HG03097 (cell line): Measurements from ENCODE around the gene FBXO8.

Source experiments
- ATAC-seq: cut with Tn5 transposase; IDR thresholded peaks from one replicate; pipeline ENCODE4 v1.9.1; 2021; ENCODE audit not compliant: unreplicated experiment, low FRiP score

The FBXO8 gene

DNA sequence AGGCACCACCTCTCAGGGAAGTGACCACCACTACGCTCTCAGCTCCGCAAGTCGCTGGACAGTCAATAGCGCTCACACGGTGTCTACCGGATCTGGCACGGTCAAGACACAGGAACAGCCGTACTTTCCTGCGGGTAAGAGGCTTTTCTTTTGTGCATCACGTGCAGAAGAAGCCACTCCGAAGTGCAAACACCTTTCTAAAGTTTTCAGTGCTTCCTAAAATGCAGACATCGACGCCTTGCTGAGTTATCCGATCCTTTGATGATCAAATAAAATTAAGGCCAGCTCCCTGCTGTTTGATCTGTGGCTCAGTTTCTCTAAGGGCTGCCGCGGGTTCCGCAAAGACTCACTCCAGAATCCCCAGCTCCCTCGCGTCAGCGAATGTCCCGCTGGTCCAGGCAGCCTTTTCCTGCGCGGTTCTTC lies 71.8 kb downstream of the FBXO8 start:
- no peak for ATAC-seq

DNA sequence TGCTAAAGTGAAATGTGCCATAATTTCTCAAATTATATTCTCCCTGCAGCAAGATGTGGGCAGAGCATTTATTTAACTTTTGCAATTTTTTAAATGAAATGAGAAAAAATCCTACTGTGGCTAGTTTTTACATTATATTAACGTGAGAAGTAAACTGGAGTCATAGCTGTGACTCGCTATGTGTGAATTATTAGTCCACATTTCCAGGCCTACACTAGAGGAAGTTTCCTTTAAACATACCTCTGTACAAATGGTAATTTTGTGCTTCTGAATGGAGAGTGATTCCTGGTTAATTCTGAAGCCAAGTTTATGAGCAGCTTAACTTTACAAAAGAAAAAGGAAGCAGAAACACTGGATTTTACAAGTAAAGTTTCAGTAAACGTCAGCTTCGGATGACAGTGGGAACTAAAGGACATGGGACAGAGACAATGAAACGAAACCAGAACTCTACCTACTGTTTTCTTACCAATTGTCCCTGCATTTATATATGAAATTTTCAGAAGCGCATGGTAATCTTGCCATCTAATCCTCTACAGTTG lies 72.4 kb downstream of the FBXO8 start:
- no peak for ATAC-seq

- no peak for ATAC-seq
These were observed 73.1 kb downstream of the FBXO8 start for GRCh38 chr4:174210354-174210753.

GRCh38 chr4:174209341-174209740 lies 74.1 kb downstream of the FBXO8 start:
- no peak for ATAC-seq

DNA sequence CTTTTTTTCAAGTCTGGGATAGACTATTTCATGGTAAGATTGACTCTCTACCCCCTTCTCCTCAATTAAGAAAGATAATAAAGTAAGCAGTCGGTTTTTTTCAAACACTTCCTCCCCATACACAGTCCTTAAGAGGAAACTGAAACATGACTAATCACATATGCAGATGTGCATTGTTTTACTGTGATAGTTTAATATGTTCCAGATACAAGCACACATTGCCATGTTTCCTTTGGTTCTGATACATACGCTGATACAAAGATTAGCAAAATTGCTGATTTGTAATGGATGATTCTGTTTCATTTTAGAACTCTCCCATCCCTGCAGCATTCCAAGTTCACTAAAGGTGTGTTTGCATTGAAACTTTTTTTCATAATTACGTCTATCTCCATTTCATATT lies 76.1 kb downstream of the FBXO8 start:
- no peak for ATAC-seq

DNA sequence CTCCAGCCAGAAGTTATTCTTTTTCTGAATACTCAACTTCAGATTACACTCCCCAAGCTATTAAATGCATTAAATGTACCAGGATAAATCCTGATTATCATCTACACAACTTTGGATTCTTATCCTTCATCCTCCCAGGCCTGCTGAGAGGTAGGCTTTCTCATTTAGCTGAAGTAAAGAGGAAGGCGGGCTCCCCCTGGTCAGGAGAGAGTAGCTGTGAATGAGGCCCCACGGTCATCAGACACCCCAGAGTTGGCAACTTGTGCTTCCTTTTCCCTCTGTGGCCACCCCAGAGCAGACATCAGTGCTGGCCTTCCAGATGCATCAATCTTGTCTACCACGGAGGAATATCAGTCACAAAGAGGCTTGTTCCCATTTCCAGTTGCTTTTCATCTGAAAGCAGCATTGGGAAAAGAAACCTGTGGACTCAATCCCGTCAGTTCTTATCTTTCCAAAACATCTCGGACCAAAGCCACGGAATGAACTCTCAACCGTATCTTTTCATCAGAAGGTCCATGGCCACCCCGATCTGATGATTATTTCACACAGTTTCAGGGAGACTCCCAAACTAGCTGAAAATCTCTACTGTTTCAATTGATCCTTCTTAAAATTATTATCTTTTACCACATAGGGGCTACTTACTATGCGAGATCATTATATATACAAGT lies 79.2 kb downstream of the FBXO8 start:
- no peak for ATAC-seq

DNA sequence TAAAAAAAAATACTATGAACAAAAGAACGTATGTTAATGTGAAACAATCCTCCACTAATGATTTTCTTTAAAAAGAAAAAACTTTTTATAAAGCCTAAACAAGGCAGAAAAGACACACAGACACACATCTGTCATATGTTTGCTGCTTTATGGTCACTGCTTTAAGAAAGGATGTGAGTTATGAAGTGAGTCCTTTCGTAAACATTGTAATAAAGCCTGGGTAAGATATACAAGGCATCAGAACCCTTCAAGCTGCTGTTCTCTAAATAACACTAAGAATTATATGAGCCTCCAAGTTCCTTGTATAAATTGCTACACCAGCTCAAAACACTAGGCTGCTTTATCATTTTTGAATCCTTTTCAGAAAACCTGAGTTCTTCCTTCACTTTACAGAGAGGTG lies 81.6 kb downstream of the FBXO8 start:
- no peak for ATAC-seq

DNA sequence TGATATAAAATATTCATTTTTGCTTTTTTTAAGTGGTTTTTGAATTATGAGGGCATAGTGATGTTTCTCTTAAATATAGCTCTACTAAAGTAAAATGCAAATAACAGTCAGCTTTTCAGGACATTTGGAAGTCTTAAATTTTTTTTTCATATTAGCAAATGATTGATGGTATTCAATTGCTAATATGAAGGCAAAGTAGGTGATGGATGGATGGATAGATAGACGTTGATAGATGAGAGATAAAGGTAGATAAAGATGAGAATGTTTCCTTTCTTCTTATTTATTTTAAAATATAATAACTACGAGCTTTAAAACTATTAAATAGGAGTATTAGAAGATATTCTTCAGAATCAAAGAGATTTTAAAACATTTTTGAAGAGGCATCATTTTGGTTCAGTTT lies 83.7 kb downstream of the FBXO8 start:
- no peak for ATAC-seq

- ATAC-seq = no peak
These were observed 84.6 kb downstream of the FBXO8 start for GRCh38 chr4:174198828-174199227.

DNA sequence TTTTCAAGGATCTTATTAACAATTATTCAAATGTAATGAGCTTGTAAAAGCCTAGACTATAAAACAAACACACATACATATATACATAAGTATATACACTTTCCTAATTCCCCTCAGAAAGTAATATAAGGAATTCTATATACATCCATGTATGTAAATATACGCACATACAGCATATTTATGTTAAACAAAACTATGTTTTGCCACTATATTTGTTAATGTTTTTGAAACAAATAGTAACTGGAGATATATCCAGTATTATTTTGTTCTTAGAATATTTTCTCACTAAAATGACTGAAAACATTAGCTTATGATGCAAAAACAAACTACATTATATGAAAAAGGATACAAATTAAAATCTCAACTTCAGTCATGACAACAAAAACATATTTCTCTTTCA lies 85.1 kb downstream of the FBXO8 start:
- ATAC-seq = no peak

DNA sequence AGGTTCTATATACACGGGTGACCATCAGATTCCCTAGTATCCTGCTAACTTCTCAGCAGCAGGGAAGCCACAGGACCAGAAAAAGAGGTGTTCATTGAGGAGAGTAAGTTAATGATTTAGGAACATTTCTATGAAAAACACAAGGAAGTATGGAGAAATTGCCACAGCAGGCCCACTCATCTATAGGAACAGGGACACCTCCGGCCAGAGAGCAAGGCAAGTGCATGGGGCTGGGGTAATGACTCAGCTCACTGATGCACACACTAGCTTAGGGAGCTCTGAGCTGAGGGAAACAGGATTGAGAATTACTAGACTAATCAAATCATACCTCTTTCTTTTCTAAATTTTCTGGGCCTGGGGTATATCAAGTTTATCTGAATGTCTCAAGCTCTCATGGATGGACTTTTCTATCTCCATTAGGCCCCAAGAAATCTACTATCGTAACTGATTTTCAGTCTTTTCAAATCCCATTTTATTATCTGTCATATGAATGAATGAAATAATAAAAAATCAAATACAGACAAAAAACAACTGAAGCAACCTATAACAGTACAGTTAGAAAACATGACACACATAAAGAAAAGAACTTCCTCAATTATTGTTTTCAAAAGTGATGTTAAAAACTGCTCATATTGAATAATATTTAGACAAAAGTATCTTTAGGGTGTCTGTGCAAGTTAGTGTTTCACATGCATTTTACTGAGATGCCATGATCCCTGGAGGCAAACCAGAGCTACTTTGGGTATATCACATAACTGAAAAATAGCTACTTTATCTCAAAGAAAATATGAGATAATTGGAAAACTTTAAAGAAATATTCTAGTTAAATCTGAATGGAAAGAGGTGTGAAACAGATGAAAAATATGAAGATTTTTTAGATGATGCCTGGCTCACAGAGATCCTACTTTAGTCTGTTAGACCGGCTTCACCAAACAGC lies 89.8 kb downstream of the FBXO8 start:
- no peak for ATAC-seq

- no peak for ATAC-seq
These were observed 90.5 kb downstream of the FBXO8 start for GRCh38 chr4:174192943-174193342.

DNA sequence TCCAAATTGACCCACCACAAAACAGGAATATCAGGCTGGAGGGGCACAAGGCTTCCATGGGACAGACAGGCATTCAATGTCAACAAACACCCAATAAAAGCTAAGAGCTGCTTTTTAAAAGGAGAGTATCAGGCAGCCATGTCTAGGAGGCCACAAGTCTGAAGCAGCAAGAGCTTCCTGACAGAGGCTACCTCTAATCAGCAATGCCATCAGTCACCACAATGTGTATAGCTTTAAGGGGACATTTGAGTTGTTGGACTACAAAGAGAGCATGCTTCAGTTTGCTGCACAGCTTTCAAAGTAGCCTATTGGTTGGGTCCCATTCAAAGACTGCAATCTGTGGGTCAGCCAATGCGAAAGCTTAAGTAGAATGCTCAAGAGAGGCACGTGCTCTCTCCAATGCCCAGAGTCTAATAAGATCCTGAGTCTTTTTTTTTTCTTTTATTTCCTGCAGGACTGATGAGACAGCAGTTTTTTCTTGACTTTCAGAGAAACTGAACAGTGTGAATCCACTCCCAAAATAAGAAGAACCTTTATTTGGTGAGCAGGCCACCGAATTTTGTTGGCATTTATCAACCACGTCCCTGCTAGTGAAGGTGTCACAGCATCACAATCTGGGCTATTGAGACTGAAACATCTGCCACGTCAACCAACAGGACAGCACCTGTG lies 92.5 kb downstream of the FBXO8 start:
- no peak for ATAC-seq

GRCh38 chr4:174189392-174190015 lies 94.0 kb downstream of the FBXO8 start:
- ATAC-seq = no peak
